Esophagus squamous epithelium (tissue), 4 donors: ENCODE results near the gene PPP2R2C.

Source experiments
- CTCF ChIP-seq, 6 experiments: fragments of 450-650 bp in 4 of 6; fragments of 200-600 bp in 2 of 6; sonication (generic) in 2 of 6; IDR thresholded peaks; one replicate each; pipeline ENCODE4 v1.5.1; 2016 to 2019; ENCODE audit warnings: antibody characterized with exemption in 6 of 6, mild to moderate bottlenecking in 4 of 6, moderate library complexity in 4 of 6
- POLR2A ChIP-seq, 4 donors: fragments of 450-650 bp; IDR thresholded peaks; one replicate each; pipeline ENCODE4 v1.6.1; 2017; ENCODE audit warnings: antibody characterized with exemption in 4 of 4, mild to moderate bottlenecking in 4 of 4, moderate library complexity in 3 of 4

GRCh38 chr4:6403400-6403685 is 69.1 kb downstream of the PPP2R2C start:
- no peak for TF ChIP-seq CTCF (IDR thresholded peaks at IDR 0.05)
- TF ChIP-seq POLR2A (IDR thresholded peaks at IDR 0.05): no peak
